Esophagus squamous epithelium (tissue), 4 donors: ENCODE measurements around the gene TNS1.

ENCODE experiments used
- POLR2A ChIP-seq, 4 donors: fragments of 450-650 bp; IDR thresholded peaks; one replicate each; pipeline ENCODE4 v1.6.1; 2017; ENCODE audit warnings: antibody characterized with exemption in 4 of 4, mild to moderate bottlenecking in 4 of 4, moderate library complexity in 3 of 4
- TF ChIP-seq, protein P1 (sequence below), 6 experiments: fragments of 450-650 bp in 4 of 6; fragments of 200-600 bp in 2 of 6; sonication (generic) in 2 of 6; IDR thresholded peaks; one replicate each; pipeline ENCODE4 v1.5.1; 2016 to 2019; ENCODE audit warnings: antibody characterized with exemption in 6 of 6, mild to moderate bottlenecking in 4 of 6, moderate library complexity in 4 of 6

- TF ChIP-seq, protein P1, sequence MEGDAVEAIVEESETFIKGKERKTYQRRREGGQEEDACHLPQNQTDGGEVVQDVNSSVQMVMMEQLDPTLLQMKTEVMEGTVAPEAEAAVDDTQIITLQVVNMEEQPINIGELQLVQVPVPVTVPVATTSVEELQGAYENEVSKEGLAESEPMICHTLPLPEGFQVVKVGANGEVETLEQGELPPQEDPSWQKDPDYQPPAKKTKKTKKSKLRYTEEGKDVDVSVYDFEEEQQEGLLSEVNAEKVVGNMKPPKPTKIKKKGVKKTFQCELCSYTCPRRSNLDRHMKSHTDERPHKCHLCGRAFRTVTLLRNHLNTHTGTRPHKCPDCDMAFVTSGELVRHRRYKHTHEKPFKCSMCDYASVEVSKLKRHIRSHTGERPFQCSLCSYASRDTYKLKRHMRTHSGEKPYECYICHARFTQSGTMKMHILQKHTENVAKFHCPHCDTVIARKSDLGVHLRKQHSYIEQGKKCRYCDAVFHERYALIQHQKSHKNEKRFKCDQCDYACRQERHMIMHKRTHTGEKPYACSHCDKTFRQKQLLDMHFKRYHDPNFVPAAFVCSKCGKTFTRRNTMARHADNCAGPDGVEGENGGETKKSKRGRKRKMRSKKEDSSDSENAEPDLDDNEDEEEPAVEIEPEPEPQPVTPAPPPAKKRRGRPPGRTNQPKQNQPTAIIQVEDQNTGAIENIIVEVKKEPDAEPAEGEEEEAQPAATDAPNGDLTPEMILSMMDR (IDR thresholded peaks at IDR 0.05): no peak
- no peak for TF ChIP-seq POLR2A (IDR thresholded peaks at IDR 0.05)
These were observed 172.7 kb downstream of the TNS1 start for GRCh38 chr2:217830061-217830460.
